Head of caudate nucleus (tissue), 42 donors: Measurements from ENCODE around the gene SPTBN5.
A peak's percentile ranks its signal among the peaks of the same experiment; 100 is the strongest.

Source experiments
- DNase-seq, 42 donors: peaks; one replicate each; pipeline versions ENCODE4 v3.0.0 to v3.0.0-alpha.2; 2020 to 2021; ENCODE audit warnings: mixed read lengths in 7 of 42
- intact Hi-C: fragments of 100-400 bp; cut with DNase I; formaldehyde crosslinking; loops from one replicate; pipeline ENCODE4 v1.15.0; 2022

Gene SPTBN5

GRCh38 chr15:41893422-41894250, at the start of gene SPTBN5:
SPTBN5 (minus strand) TSS chr15:41894053; CDS start chr15:41893497, 556 bp downstream.
- DNase-seq, result no peak
- intact Hi-C loops, result no loop called here

- intact Hi-C loops, result no loop called here
Observed at GRCh38 chr15:41942886-41943285, 49.0 kb upstream of the SPTBN5 start.

GRCh38 chr15:41941644-41942415, 48.0 kb upstream of the SPTBN5 start:
- intact Hi-C loops, result no loop called here
- DNase-seq, result peak in 1 of 42 donors; percentile 31

More at GRCh38 chr15:41942886-41943285, 49.0 kb upstream of the SPTBN5 start:
- DNase-seq, result peak in 1 of 42 donors; percentile 13

GRCh38 chr15:41940441-41940857, 46.6 kb upstream of the SPTBN5 start:
- DNase-seq, result peak in 1 of 42 donors; percentile 26
- intact Hi-C loops, result no loop called here

- intact Hi-C loops, result no loop called here
- peak in 1 of 42 donors; percentile 19 for DNase-seq
Observed at GRCh38 chr15:41939986-41940385, 46.1 kb upstream of the SPTBN5 start.

- peak in 1 of 42 donors; percentile 4 for DNase-seq
- intact Hi-C loops, result no loop called here
Observed at GRCh38 chr15:41937568-41937923, 43.7 kb upstream of the SPTBN5 start.

- DNase-seq, result peak in 19 of 42 donors; percentile 17 to 67 (median 41)
- intact Hi-C loops, result no loop called here
Observed at GRCh38 chr15:41936649-41937567, 43.1 kb upstream of the SPTBN5 start.

- intact Hi-C loops, result no loop called here
- no peak for DNase-seq
Observed at GRCh38 chr15:41936155-41936554, 42.3 kb upstream of the SPTBN5 start.

- DNase-seq, result no peak
- intact Hi-C loops, result no loop called here
Observed at GRCh38 chr15:41935566-41936020, 41.7 kb upstream of the SPTBN5 start.

GRCh38 chr15:41934843-41935242, 41.0 kb upstream of the SPTBN5 start:
- intact Hi-C loops, result no loop called here
- DNase-seq, result no peak

GRCh38 chr15:41933771-41934170, 39.9 kb upstream of the SPTBN5 start:
- intact Hi-C loops, result no loop called here
- no peak for DNase-seq

- DNase-seq, result no peak
- intact Hi-C loops, result no loop called here
Observed at GRCh38 chr15:41933326-41933725, 39.5 kb upstream of the SPTBN5 start.

- intact Hi-C loops, result no loop called here
- no peak for DNase-seq
Observed at GRCh38 chr15:41932511-41933289, 38.8 kb upstream of the SPTBN5 start.

- DNase-seq, result no peak
- intact Hi-C loops, result no loop called here
Observed at GRCh38 chr15:41932101-41932500, 38.2 kb upstream of the SPTBN5 start.

GRCh38 chr15:41930867-41931222, 37.0 kb upstream of the SPTBN5 start:
- intact Hi-C loops, result no loop called here
- no peak for DNase-seq

- no peak for DNase-seq
- intact Hi-C loops, result no loop called here
Observed at GRCh38 chr15:41930221-41930866, 36.5 kb upstream of the SPTBN5 start.

GRCh38 chr15:41928637-41929620, 35.1 kb upstream of the SPTBN5 start:
- DNase-seq, result peak in 19 of 42 donors; percentile 18 to 75 (median 38)
- intact Hi-C loops, result no loop called here
